ENCODE data around the gene SMIM36. TPM values are rescaled to one million over a fixed set of nuclear protein-coding genes. Genes with fewer than 3 reads are reported as not detected.

The SMIM36 gene
- not detected for total RNA-seq

- Histone ChIP-seq H3K4me1 (peaks cover 0 to 8% (median 0%) of the 10 kb centered on the region in 4 donors), H3K27ac (no peak within 1 kb of the TSS), H3K9me3 (no peaks in the 10 kb centered on the region), H3K27me3 (no peaks in the 10 kb centered on the region), H3K36me3 (no peaks in the 10 kb centered on the region), H3K4me3 (no peak within 1 kb of the TSS)
- DNase-seq (ENCODE audit: low spot score in 2 of 2) = no peak
- WGBS, 2 donors = 86 to 89% methylated on average over 18 of the region's 18 CpGs
- TF ChIP-seq EP300 (IDR thresholded peaks at IDR 0.05) = no peak
- no peak for TF ChIP-seq POLR2A (IDR thresholded peaks at IDR 0.05)
- TF ChIP-seq, protein P1, sequence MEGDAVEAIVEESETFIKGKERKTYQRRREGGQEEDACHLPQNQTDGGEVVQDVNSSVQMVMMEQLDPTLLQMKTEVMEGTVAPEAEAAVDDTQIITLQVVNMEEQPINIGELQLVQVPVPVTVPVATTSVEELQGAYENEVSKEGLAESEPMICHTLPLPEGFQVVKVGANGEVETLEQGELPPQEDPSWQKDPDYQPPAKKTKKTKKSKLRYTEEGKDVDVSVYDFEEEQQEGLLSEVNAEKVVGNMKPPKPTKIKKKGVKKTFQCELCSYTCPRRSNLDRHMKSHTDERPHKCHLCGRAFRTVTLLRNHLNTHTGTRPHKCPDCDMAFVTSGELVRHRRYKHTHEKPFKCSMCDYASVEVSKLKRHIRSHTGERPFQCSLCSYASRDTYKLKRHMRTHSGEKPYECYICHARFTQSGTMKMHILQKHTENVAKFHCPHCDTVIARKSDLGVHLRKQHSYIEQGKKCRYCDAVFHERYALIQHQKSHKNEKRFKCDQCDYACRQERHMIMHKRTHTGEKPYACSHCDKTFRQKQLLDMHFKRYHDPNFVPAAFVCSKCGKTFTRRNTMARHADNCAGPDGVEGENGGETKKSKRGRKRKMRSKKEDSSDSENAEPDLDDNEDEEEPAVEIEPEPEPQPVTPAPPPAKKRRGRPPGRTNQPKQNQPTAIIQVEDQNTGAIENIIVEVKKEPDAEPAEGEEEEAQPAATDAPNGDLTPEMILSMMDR (IDR thresholded peaks at IDR 0.05) = no peak
Observed at GRCh38 chr17:55510986-55511721, at the start of gene SMIM36. TSS of gene SMIM36 (minus strand) at chr17:55511452.

DNA sequence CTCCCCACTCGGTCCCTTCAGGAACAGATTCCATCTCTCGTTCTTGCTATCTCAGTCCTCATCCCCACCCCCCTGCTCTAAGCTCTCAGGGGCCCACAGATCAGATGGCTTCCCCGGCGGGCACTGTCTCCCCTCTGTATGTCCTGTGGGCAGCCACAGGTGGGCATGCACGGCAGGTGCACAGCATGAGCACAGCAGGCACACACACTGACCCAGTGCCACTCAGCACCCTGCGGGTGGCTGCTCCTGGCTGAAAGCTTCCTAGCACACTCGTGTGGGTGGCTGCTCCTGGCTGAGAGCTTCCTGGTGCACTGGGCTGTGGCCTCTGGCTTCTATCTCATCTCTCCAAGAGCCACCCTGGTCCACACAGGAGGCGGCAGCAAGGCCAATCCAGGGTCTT lies 44.5 kb upstream of the SMIM36 start:
- Histone ChIP-seq H3K36me3 (no peaks in the 10 kb centered on the region), H3K4me1 (no peaks in the 10 kb centered on the region), H3K27me3 (no peaks in the 10 kb centered on the region), H3K27ac (no peak overlapping the region), H3K9me3 (no peaks in the 10 kb centered on the region), H3K4me3 (no peak overlapping the region)
- DNase-seq (ENCODE audit: low spot score in 2 of 2) = no peak
- WGBS, 2 donors = 93 to 96% methylated on average over 8 of the region's 8 CpGs
- TF ChIP-seq POLR2A (IDR thresholded peaks at IDR 0.05) = no peak
- TF ChIP-seq EP300 (IDR thresholded peaks at IDR 0.05) = no peak
- TF ChIP-seq, protein P1 (IDR thresholded peaks at IDR 0.05) = no peak

DNA sequence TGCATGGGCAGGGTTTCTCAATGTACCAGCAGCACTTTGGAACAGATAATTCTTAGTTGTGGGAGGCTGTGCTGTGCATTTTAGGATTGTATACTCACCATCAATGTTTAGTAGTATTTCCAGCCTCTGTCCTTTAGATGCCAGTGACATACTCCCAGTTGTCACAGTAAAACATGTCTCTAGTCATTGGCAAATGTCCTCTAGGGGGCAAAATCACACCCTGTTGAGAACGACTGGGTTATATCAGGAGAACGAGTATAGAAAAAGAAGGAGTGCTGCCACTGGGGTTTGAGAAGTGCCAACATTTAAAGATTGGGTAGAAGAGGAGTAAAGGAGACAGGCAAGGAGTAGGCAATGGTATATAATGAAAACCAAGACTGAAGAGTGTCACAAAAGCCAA lies 37.9 kb upstream of the SMIM36 start:
- no peak overlapping the region for H3K27ac ChIP-seq
- H3K4me3 ChIP-seq = no peak overlapping the region
- no peaks in the 10 kb centered on the region for H3K4me1 ChIP-seq
- H3K9me3 ChIP-seq = no peaks in the 10 kb centered on the region
- no peaks in the 10 kb centered on the region for H3K27me3 ChIP-seq
- H3K36me3 ChIP-seq = no peaks in the 10 kb centered on the region
- 24 to 31% methylated on average over 2 of the region's 2 CpGs for whole genome bisulfite sequencing, 2 donors
- no peak for DNase-seq (ENCODE audit: low spot score in 2 of 2)
- TF ChIP-seq EP300 (IDR thresholded peaks at IDR 0.05) = no peak
- TF ChIP-seq, protein P1 (IDR thresholded peaks at IDR 0.05) = peak in 4 of 5 experiments; percentile 10 to 49 (median 18)

DNA sequence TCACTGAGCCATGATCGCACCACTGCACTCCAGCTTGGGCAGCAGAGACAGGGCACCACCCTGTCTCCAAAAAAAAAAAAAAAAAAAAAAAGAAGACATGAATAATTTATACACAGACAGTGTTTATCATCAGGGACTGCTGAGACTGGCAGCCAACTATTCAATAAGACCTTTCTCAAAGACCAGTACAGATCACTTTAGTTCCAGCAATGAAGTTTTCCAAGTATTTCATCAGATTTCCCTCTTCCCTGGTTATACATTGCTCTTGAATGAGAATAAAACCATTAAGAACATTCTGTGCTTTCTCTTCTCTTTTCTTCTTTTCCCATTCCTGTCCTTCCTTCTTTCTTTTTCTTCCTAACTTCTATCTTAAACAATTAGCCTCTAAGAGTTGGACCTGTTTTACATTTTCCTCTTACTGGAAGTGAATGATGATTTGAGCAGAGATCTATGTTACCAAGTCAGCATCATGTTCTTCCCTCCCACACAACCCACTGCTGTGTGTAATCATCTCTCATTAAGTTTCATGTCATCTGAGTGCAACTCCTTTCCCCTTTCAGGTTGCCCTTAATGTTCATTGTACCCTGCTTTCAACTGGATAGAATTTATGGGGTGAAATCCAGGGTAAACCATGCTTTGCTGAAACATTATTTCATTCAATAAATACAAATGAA lies 35.9 kb upstream of the SMIM36 start:
- no peaks in the 10 kb centered on the region for H3K36me3 ChIP-seq
- 68 to 93% methylated on average over 1 of the region's 1 CpG for WGBS, 2 donors
- TF ChIP-seq, protein P1 (IDR thresholded peaks at IDR 0.05) = no peak
- TF ChIP-seq EP300 (IDR thresholded peaks at IDR 0.05) (no peak), POLR2A (IDR thresholded peaks at IDR 0.05) (no peak)
- H3K4me1 ChIP-seq = no peaks in the 10 kb centered on the region
- H3K27me3 ChIP-seq = no peaks in the 10 kb centered on the region
- no peak overlapping the region for H3K4me3 ChIP-seq
- no peaks in the 10 kb centered on the region for H3K9me3 ChIP-seq
- H3K27ac ChIP-seq = peak overlapping the region in 1 of 4 donors; percentile 28
- no peak for DNase-seq (ENCODE audit: low spot score in 2 of 2)

- WGBS, 2 donors = 86 to 96% methylated on average over 2 of the region's 2 CpGs
- H3K27me3 ChIP-seq = no peaks in the 10 kb centered on the region
- no peaks in the 10 kb centered on the region for H3K36me3 ChIP-seq
- no peaks in the 10 kb centered on the region for H3K9me3 ChIP-seq
- H3K4me1 ChIP-seq = no peaks in the 10 kb centered on the region
- no peak for DNase-seq (ENCODE audit: low spot score in 2 of 2)
- H3K27ac ChIP-seq = peak overlapping the region in 1 of 4 donors; percentile 28
- H3K4me3 ChIP-seq = no peak overlapping the region
- TF ChIP-seq POLR2A (IDR thresholded peaks at IDR 0.05) (no peak), EP300 (IDR thresholded peaks at IDR 0.05) (no peak)
- TF ChIP-seq, protein P1 (IDR thresholded peaks at IDR 0.05) = no peak
Observed at GRCh38 chr17:55546481-55546880, 35.2 kb upstream of the SMIM36 start.
